ENCODE measurements around the gene LRRC49. TPM values are rescaled to one million over a fixed set of nuclear protein-coding genes. Genes with fewer than 3 reads are reported as not detected.
"Not testable (repeated sequence)": the region's sequence is repeated elsewhere in the genome, so short reads cannot be mapped to it uniquely, and the experiment has no call there.

LRRC49 gene
- total RNA-seq, 5 donors from 2014 or later (not counting 1 experiment from before 2014, with no cell fraction given): 0.16 to 0.77 (median 0.51) TPM; not detected in 1

DNA sequence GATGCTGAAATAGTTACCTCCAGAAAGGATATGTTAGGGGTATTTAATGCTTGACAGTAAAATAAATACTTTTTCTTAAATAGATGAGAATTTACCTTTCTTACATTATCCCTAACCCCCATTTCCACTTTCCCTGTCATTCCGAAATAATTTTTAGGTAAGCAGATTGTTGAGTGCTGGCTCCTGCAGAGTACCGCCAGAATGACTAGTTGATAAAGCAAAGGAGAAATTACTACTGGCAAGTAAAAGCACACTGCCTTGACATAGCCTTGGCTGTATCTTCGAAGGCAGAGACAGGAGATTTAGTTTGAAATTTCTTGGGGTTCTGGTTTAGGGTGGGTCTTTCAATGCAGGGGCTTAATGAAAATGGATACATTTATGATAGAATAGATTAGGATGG, 40.8 kb downstream of the LRRC49 start:
- no peaks in the 10 kb centered on the region for H3K4me1 ChIP-seq (ENCODE audit: control insufficient read depth in 1 of 2, extremely low read depth in 1 of 2, insufficient read depth in 2 of 2, low read length in 2 of 2)
- no peaks in the 10 kb centered on the region for H3K4me1 Mint-ChIP-seq
- 64% methylated on average over 2 of the region's 3 CpGs for WGBS (ENCODE audit: insufficient coverage)
- H3K27ac Mint-ChIP-seq: no peak overlapping the region
- no peak overlapping the region for H3K4me3 ChIP-seq (ENCODE audit: control insufficient read depth in 1 of 2, extremely low read depth in 1 of 2, low read length in 1 of 2)
- no peak for ATAC-seq (replicated peaks in 1 of 4)
- no peak overlapping the region for H3K4me3 Mint-ChIP-seq
- no peaks in the 10 kb centered on the region for H3K9me3 Mint-ChIP-seq
- peaks cover 21 to 22% of the 10 kb centered on the region in 2 donors for H3K27me3 Mint-ChIP-seq
- ChIA-PET POLR2A (interaction anchor here in 1 of 2 donors (0.7 kb wide), 1 partner anchor 721 kb away, joined by 3 read pairs; no protein-coding TSS in a partner anchor), CTCF (no interaction called here)
- no peaks in the 10 kb centered on the region for H3K9me3 ChIP-seq
- no peak for DNase-seq
- H3K27me3 ChIP-seq (replicated peaks in 1 of 2; ENCODE audit: control insufficient read depth in 2 of 2, extremely low read depth in 1 of 2, insufficient read depth in 2 of 2, low read length in 1 of 2): peaks cover 0 to 3% of the 10 kb centered on the region in 2 experiments
- no peak overlapping the region for H3K27ac ChIP-seq (ENCODE audit: low read length)
- H3K36me3 ChIP-seq (ENCODE audit: control insufficient read depth in 2 of 2, extremely low read depth in 1 of 2, insufficient read depth in 1 of 2, low read length in 1 of 2): no peaks in the 10 kb centered on the region
- no peaks in the 10 kb centered on the region for H3K36me3 Mint-ChIP-seq

DNA sequence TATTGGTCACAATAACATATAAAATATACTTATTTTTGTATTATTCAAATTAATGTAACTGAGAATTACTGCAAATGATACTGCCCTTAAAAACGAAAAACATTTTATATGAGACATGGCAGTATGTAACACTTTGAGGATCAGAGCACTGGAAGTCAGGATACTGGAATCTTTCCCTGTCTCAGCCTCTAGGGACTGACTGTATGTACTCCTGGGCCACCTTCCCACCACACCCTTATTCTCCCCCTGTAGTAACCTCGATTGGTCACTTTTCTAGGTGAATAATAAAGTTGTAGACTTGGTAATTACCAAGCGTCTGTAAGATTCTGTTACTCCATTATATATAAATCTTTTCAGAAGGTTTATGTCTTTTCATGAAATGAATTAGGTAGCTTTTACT, 43.0 kb downstream of the LRRC49 start:
- ATAC-seq (replicated peaks in 1 of 4) (no peak), DNase-seq (no peak)
- no CpG with 5 or more reads among the region's 3 CpGs for WGBS (ENCODE audit: insufficient coverage)
- H3K36me3 ChIP-seq (ENCODE audit: control insufficient read depth in 2 of 2, extremely low read depth in 1 of 2, insufficient read depth in 1 of 2, low read length in 1 of 2): no peaks in the 10 kb centered on the region
- no peaks in the 10 kb centered on the region for H3K9me3 ChIP-seq
- Mint-ChIP-seq H3K27me3 (peaks cover 4 to 8% of the 10 kb centered on the region in 2 donors), H3K36me3 (no peaks in the 10 kb centered on the region), H3K4me3 (no peak overlapping the region), H3K9me3 (no peaks in the 10 kb centered on the region), H3K27ac (no peak overlapping the region), H3K4me1 (no peaks in the 10 kb centered on the region)
- no peak overlapping the region for H3K27ac ChIP-seq (ENCODE audit: low read length)
- H3K4me3 ChIP-seq (ENCODE audit: control insufficient read depth in 1 of 2, extremely low read depth in 1 of 2, low read length in 1 of 2): no peak overlapping the region
- ChIA-PET CTCF (no interaction called here), POLR2A (no interaction called here)
- no peaks in the 10 kb centered on the region for H3K4me1 ChIP-seq (ENCODE audit: control insufficient read depth in 1 of 2, extremely low read depth in 1 of 2, insufficient read depth in 2 of 2, low read length in 2 of 2)
- peaks cover 0 to 3% of the 10 kb centered on the region in 2 experiments for H3K27me3 ChIP-seq (replicated peaks in 1 of 2; ENCODE audit: control insufficient read depth in 2 of 2, extremely low read depth in 1 of 2, insufficient read depth in 2 of 2, low read length in 1 of 2)

DNA sequence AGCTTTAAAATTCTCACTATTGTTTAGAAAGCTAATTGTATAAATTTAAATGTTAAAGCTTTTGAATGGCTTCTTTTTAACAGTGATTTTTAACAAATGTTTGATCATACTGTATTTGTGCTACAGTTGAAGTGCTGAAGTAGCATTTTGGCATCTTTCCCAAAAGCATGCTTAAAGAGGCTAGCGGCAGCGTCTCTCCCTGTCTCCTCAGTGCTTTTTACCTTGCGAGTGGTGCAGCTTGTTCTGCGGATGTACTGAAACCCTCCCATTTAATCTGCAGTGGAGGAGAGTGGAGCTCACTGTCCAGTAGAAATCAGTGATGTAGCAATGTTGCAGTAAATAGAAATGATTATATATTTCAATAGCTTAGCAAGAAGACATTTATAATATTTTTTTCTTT, 43.7 kb downstream of the LRRC49 start:
- H3K27ac Mint-ChIP-seq: no peak overlapping the region
- no peak overlapping the region for H3K27ac ChIP-seq (ENCODE audit: low read length)
- ATAC-seq (replicated peaks in 1 of 4) (no peak), DNase-seq (no peak)
- H3K4me3 ChIP-seq (ENCODE audit: control insufficient read depth in 1 of 2, extremely low read depth in 1 of 2, low read length in 1 of 2): no peak overlapping the region
- H3K27me3 ChIP-seq (replicated peaks in 1 of 2; ENCODE audit: control insufficient read depth in 2 of 2, extremely low read depth in 1 of 2, insufficient read depth in 2 of 2, low read length in 1 of 2): peaks cover 0 to 3% of the 10 kb centered on the region in 2 experiments
- H3K9me3 Mint-ChIP-seq: no peaks in the 10 kb centered on the region
- no peaks in the 10 kb centered on the region for H3K4me1 ChIP-seq (ENCODE audit: control insufficient read depth in 1 of 2, extremely low read depth in 1 of 2, insufficient read depth in 2 of 2, low read length in 2 of 2)
- 83% methylated on average over 2 of the region's 4 CpGs for whole genome bisulfite sequencing (ENCODE audit: insufficient coverage)
- H3K36me3 ChIP-seq (ENCODE audit: control insufficient read depth in 2 of 2, extremely low read depth in 1 of 2, insufficient read depth in 1 of 2, low read length in 1 of 2): no peaks in the 10 kb centered on the region
- CTCF ChIA-PET: no interaction called here
- POLR2A ChIA-PET: no interaction called here
- H3K4me3 Mint-ChIP-seq: no peak overlapping the region
- no peaks in the 10 kb centered on the region for H3K4me1 Mint-ChIP-seq
- no peaks in the 10 kb centered on the region for H3K36me3 Mint-ChIP-seq
- peaks cover 0 to 8% of the 10 kb centered on the region in 2 donors for H3K27me3 Mint-ChIP-seq
- no peaks in the 10 kb centered on the region for H3K9me3 ChIP-seq

DNA sequence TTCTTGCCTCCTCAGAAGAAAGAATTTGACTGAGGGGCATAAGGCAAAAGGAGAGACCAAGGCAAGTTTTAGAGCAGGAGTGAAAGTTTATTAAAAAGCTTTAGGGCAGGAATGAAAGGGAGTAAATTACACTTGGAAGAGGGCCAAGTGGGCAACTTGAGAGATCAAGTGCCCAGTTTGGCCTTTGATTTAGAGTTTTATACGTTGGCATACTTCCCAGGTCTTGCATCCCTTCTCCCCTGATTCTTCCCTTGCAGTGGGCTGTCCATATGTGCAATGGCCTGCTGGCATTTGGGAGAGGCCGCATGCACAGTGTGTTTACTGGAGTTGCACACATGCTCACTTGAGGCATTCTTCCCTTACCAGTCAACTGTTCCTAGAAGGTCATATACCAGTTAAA, 50.7 kb downstream of the LRRC49 start:
- H3K4me3 Mint-ChIP-seq; H3K27ac ChIP-seq (ENCODE audit: low read length); H3K9me3 ChIP-seq; CTCF ChIA-PET; H3K4me1 Mint-ChIP-seq; H3K36me3 Mint-ChIP-seq; H3K9me3 Mint-ChIP-seq; ATAC-seq (replicated peaks in 1 of 4); H3K27ac Mint-ChIP-seq; H3K4me3 ChIP-seq (ENCODE audit: control insufficient read depth in 1 of 2, extremely low read depth in 1 of 2, low read length in 1 of 2); H3K27me3 ChIP-seq (replicated peaks in 1 of 2; ENCODE audit: control insufficient read depth in 2 of 2, extremely low read depth in 1 of 2, insufficient read depth in 2 of 2, low read length in 1 of 2); H3K36me3 ChIP-seq (ENCODE audit: control insufficient read depth in 2 of 2, extremely low read depth in 1 of 2, insufficient read depth in 1 of 2, low read length in 1 of 2); H3K4me1 ChIP-seq (ENCODE audit: control insufficient read depth in 1 of 2, extremely low read depth in 1 of 2, insufficient read depth in 2 of 2, low read length in 2 of 2); DNase-seq; POLR2A ChIA-PET: not testable (repeated sequence)
- H3K27me3 Mint-ChIP-seq: peaks cover 15 to 32% of the 10 kb centered on the region in 2 donors
- 50% methylated on average over 1 of the region's 2 CpGs for WGBS (ENCODE audit: insufficient coverage)

DNA sequence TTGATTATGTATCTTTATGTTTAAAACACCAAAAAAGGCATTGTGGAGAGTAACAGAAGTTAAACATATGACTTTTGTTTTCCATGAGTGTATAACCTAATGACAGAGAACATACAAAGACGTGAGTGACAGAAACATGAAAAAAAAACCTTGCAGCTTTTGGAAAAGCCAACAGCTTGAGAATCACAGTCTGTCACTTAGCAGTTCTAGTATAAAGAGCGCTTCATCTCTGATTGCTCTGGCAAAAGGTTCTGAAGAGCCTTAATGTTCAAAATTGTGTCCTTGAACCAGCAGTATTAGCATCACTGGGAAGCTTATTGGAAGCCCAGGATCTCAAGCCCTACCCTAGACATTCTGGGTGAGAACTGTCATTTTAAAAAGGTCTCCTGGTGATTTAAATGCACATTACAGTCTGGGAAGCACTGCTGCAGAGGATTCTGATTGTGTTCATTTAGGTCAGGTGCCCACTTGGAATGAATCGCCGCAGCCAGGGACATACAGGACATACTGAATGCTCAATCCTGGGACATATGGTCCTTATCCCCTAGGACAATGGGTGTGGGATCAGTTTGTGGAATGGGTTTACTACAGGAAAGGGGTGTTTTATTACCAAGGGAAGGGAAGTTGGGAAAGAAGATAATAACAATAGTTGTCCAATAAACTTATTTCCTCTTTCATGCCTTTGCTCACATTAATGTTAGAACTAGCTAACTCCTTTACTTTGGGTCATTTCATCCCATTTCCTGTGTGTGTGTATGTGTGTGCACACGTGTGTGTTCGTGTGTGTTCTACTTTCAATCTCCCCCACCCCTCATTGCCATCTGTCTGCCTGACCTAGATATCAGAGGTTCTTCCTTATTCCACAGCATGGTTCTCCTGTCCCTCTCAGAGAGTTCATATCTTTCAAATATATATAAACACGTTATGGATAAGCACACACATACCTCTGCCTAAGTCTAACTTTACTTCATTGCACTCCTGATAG, 55.0 kb downstream of the LRRC49 start:
- POLR2A ChIA-PET: no interaction called here
- Histone ChIP-seq H3K9me3 (no peaks in the 10 kb centered on the region), H3K4me3 (ENCODE audit: control insufficient read depth in 1 of 2, extremely low read depth in 1 of 2, low read length in 1 of 2) (no peak overlapping the region), H3K27me3 (replicated peaks in 1 of 2; ENCODE audit: control insufficient read depth in 2 of 2, extremely low read depth in 1 of 2, insufficient read depth in 2 of 2, low read length in 1 of 2) (no peaks in the 10 kb centered on the region), H3K4me1 (ENCODE audit: control insufficient read depth in 1 of 2, extremely low read depth in 1 of 2, insufficient read depth in 2 of 2, low read length in 2 of 2) (no peaks in the 10 kb centered on the region), H3K27ac (ENCODE audit: low read length) (no peak overlapping the region), H3K36me3 (ENCODE audit: control insufficient read depth in 2 of 2, extremely low read depth in 1 of 2, insufficient read depth in 1 of 2, low read length in 1 of 2) (no peaks in the 10 kb centered on the region)
- ATAC-seq (replicated peaks in 1 of 4): no peak
- peaks cover 8 to 14% (median 11%) of the 10 kb centered on the region in 3 donors for H3K9me3 Mint-ChIP-seq
- no peak overlapping the region for H3K27ac Mint-ChIP-seq
- no peaks in the 10 kb centered on the region for H3K4me1 Mint-ChIP-seq
- CTCF ChIA-PET: no interaction called here
- H3K4me3 Mint-ChIP-seq: no peak overlapping the region
- WGBS (ENCODE audit: insufficient coverage): 78% methylated on average over 4 of the region's 7 CpGs
- no peak for DNase-seq
- peaks cover 19 to 45% of the 10 kb centered on the region in 2 donors for H3K27me3 Mint-ChIP-seq
- H3K36me3 Mint-ChIP-seq: no peaks in the 10 kb centered on the region

DNA sequence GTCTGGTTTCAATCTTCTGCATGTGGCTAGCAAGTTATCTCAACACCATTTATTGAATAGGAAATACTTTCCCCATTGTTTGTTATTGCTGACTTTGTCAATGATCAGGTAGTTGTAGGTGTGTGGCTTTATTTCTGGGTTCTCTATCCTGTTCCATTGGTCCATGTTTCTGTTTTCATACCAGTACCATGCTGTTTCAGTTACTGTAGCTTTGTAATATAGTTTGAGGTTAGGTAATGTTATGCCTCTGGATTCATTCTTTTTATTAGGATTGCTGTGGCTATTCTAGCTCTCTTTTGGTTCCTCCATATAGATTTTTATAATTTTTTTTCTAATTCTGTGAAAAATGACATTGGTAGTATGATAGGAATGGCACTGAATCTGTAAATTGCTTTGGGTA, 58.3 kb downstream of the LRRC49 start:
- H3K4me1 Mint-ChIP-seq: no peaks in the 10 kb centered on the region
- ATAC-seq (replicated peaks in 1 of 4) (no peak), DNase-seq (no peak)
- no peak overlapping the region for H3K4me3 Mint-ChIP-seq
- Histone ChIP-seq H3K4me1 (ENCODE audit: control insufficient read depth in 1 of 2, extremely low read depth in 1 of 2, insufficient read depth in 2 of 2, low read length in 2 of 2) (no peaks in the 10 kb centered on the region), H3K27ac (ENCODE audit: low read length) (no peak overlapping the region), H3K9me3 (no peaks in the 10 kb centered on the region), H3K36me3 (ENCODE audit: control insufficient read depth in 2 of 2, extremely low read depth in 1 of 2, insufficient read depth in 1 of 2, low read length in 1 of 2) (no peaks in the 10 kb centered on the region), H3K27me3 (replicated peaks in 1 of 2; ENCODE audit: control insufficient read depth in 2 of 2, extremely low read depth in 1 of 2, insufficient read depth in 2 of 2, low read length in 1 of 2) (peaks cover 0 to 6% of the 10 kb centered on the region in 2 experiments), H3K4me3 (ENCODE audit: control insufficient read depth in 1 of 2, extremely low read depth in 1 of 2, low read length in 1 of 2) (no peak overlapping the region)
- peaks cover 8 to 18% (median 11%) of the 10 kb centered on the region in 3 donors for H3K9me3 Mint-ChIP-seq
- H3K27me3 Mint-ChIP-seq: peaks cover 21 to 39% of the 10 kb centered on the region in 2 donors
- ChIA-PET POLR2A (no interaction called here), CTCF (no interaction called here)
- H3K27ac Mint-ChIP-seq: no peak overlapping the region
- no peaks in the 10 kb centered on the region for H3K36me3 Mint-ChIP-seq

Measured in T-cell (primary cell).